Sigmoid colon (tissue), 4 donors: Measurements from ENCODE around the gene FZD1.

ENCODE experiments used
- EP300 ChIP-seq, 4 donors: sonication (generic); formaldehyde crosslinking; IDR thresholded peaks; one replicate each; pipeline ENCODE4 v1.6.1; 2017; ENCODE audit warnings: antibody characterized with exemption in 4 of 4
- POLR2A ChIP-seq, 2 donors: fragments of 450-650 bp; IDR thresholded peaks; one replicate each; pipeline ENCODE4 v1.6.1; 2016; ENCODE audit warnings: antibody characterized with exemption in 2 of 2, mild to moderate bottlenecking in 2 of 2, moderate library complexity in 2 of 2
- POLR2AphosphoS5 ChIP-seq, 4 donors: sonication (generic); formaldehyde crosslinking; IDR thresholded peaks; one replicate each; pipeline ENCODE4 v1.6.1; 2017; ENCODE audit warnings: antibody characterized with exemption in 4 of 4
- TF ChIP-seq, protein P1 (sequence below), 4 experiments: fragments of 450-650 bp in 3 of 4; fragments of 200-600 bp in 1 of 4; IDR thresholded peaks; one replicate each; pipeline ENCODE4 v1.5.1; 2016 to 2019; ENCODE audit warnings: antibody characterized with exemption in 4 of 4, mild to moderate bottlenecking in 3 of 4, moderate library complexity in 2 of 4

DNA sequence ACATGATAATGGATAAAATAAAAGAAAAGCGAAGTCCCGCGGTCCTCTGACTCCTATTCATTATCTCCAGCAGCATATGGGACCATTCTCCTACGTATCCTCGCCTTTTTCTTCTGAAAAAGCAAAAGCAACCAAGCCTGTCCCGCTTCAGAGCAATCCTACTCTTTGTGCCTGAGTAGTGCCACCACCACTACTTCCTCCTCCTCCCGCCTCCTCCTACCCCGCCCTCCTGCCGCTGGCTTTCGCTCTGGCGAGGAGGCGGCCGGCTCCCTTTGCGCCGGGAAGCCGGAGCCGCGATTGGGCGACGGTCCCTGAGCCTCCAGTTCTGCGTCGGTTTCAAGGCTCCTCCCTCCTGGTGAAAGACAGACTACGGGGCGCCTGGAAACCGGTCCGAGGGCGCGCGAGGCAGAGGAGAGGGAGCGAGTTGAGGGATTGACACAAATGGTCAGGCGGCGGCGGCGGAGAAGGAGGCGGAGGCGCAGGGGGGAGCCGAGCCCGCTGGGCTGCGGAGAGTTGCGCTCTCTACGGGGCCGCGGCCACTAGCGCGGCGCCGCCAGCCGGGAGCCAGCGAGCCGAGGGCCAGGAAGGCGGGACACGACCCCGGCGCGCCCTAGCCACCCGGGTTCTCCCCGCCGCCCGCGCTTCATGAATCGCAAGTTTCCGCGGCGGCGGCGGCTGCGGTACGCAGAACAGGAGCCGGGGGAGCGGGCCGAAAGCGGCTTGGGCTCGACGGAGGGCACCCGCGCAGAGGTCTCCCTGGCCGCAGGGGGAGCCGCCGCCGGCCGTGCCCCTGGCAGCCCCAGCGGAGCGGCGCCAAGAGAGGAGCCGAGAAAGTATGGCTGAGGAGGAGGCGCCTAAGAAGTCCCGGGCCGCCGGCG, at the start of gene FZD1:
- TF ChIP-seq POLR2A (IDR thresholded peaks at IDR 0.05) (peak; percentile 44 to 67), POLR2AphosphoS5 (IDR thresholded peaks at IDR 0.05) (peak; percentile 69 to 92 (median 76)), EP300 (IDR thresholded peaks at IDR 0.05) (no peak)
- TF ChIP-seq, protein P1, sequence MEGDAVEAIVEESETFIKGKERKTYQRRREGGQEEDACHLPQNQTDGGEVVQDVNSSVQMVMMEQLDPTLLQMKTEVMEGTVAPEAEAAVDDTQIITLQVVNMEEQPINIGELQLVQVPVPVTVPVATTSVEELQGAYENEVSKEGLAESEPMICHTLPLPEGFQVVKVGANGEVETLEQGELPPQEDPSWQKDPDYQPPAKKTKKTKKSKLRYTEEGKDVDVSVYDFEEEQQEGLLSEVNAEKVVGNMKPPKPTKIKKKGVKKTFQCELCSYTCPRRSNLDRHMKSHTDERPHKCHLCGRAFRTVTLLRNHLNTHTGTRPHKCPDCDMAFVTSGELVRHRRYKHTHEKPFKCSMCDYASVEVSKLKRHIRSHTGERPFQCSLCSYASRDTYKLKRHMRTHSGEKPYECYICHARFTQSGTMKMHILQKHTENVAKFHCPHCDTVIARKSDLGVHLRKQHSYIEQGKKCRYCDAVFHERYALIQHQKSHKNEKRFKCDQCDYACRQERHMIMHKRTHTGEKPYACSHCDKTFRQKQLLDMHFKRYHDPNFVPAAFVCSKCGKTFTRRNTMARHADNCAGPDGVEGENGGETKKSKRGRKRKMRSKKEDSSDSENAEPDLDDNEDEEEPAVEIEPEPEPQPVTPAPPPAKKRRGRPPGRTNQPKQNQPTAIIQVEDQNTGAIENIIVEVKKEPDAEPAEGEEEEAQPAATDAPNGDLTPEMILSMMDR (IDR thresholded peaks at IDR 0.05), result no peak
